GM21390 (cell line): ENCODE results near the gene MKRN1.
A peak's percentile ranks its signal among the peaks of the same experiment; 100 is the strongest.
"Not testable (repeated sequence)": the region's sequence is repeated elsewhere in the genome, so short reads cannot be mapped to it uniquely, and the experiment has no call there.

Experiments used
- ATAC-seq: cut with Tn5 transposase; IDR thresholded peaks from one replicate; pipeline ENCODE4 v1.9.1; 2021; ENCODE audit not compliant: unreplicated experiment

The MKRN1 gene

DNA sequence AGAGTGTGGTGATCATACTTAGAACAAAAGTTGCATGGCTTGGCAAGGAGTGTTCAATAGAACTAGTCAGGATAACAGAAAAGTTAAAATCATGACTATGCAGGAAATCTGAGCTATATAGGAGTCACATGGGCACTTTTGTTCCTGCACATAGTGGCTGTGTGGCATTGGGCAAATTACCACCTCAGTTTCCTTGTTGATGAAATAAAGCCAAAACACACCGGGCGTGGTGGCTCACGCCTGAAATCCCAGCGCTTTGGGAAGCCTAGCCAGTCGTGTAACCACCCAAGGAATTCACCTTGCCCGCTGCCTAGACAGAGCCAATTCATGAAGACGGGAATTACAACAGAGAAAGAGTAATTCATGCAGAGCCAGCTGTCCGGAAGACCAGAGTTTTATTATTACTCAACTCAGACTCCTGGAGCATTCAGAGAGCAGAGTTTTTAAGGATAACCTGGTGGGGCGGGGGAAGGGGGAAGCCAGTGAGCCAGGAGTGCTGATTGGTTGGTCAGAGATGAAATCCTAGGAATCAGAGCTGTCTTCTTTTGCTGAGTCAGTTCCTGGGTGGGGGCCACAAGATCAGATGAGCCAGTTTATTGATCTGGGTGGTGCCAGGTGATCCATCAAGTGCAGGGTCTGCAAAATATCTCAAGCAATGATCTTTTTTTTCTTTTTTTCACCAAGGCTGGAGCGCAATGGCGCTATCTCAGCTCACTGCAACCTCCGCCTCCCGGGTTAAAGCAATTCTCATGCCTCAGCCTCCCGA lies 6.4 kb upstream of the MKRN1 start:
- no peak for ATAC-seq

DNA sequence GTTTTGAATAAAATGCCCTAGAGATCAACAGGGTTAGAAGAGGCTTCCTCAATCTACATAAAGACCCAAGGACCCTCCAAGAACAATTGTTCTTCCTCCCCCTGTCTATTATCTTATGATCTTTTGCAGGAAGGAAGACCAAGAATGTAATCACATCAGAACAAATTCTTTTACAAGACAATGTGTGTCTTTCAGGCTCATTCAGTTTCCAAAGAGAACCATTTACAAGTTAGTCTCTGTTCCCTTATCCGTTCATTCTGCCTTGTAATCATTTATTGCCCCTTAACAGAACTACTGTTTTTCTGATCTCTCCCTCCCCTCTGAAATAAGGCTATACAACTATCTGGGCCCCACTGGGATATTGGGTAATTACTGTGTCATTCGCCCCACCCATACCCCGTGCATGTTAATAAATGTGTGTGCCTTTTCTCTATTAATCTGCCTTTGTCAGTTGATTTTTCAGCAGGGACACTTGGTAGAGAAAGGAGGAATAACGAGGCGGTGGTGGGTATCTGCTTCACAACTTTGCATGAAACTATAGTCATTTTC lies 5.7 kb upstream of the MKRN1 start:
- ATAC-seq: no peak

- ATAC-seq: no peak
These were observed 5.2 kb upstream of the MKRN1 start for GRCh38 chr7:140484479-140484878.

- ATAC-seq: no peak
These were observed 407 bp upstream of the MKRN1 start for GRCh38 chr7:140479739-140480084.

- peak; percentile 12 for ATAC-seq
These were observed 851 bp downstream of the MKRN1 start for GRCh38 chr7:140478246-140479061.

DNA sequence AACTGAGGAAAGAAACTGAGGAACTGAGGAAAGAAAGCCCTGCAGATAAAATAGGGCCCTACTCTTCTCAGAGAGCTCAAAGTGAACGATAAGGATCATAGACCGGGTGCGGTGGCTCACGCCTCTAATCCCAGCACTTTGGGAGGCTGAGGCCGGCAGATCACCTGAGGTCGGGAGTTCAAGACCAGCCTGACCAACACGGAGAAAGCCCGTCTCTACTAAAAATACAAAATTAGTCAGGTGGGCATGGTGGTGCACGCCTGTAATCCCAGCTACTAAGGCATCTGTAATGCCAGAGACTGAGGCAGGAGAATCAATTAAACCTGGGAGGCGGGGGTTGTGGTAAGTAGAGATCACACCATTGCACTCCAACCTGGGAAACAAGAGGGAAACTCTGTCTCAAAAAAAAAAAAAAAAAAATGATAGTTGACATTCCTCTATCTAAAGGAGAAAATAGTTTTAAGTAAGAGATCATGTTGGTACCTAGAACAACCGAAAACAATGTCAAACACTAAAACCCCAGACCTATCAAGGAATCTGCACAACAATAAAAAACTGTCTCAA lies 2.5 kb downstream of the MKRN1 start:
- no peak for ATAC-seq

DNA sequence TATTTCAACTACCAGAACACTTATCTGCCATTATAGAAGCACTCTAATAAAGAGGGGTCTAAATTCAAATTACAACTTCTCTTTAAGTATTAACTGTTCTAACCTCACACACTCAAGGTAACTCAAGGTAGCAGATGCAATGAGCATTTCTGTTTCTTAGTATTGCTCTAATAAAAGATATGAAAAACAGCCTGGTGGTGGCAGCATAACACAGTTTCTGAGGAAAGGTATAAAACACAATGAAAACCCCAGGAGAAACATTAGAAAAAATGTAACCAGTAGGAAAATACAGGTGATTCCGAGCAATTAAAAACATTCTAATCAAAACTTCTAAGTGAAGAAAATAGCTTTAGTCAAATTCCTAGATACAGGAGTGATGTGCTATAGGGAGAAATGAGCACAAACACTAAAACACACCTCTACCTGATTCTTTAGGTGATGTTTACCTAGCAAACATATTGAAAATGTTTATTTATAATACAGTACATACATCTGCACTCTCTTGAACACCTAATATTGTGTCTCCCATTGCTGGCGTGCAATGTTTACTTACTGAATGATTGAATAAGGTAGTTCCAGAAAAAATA lies 3.5 kb downstream of the MKRN1 start:
- ATAC-seq: no peak

GRCh38 chr7:140463111-140463510 lies 16.2 kb downstream of the MKRN1 start:
- ATAC-seq: no peak

DNA sequence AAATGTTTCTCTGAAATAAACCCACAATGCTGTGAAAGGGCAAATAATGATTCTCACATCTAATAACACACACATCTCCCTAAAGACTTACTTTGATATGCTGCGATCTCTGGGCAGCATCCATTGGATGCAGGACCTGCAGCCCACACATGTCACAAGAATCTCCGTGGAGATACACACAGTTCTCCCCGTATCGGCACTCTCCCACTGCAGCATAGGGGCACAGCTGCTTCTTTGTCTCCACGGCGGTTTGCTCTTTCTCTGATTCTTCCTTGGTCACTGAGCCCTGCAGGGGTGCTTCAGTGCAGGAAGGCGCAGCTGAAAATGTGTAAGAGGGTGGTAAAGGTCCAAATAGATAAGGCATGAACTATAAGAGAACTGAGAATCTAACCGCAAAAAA lies 20.4 kb downstream of the MKRN1 start:
- no peak for ATAC-seq

DNA sequence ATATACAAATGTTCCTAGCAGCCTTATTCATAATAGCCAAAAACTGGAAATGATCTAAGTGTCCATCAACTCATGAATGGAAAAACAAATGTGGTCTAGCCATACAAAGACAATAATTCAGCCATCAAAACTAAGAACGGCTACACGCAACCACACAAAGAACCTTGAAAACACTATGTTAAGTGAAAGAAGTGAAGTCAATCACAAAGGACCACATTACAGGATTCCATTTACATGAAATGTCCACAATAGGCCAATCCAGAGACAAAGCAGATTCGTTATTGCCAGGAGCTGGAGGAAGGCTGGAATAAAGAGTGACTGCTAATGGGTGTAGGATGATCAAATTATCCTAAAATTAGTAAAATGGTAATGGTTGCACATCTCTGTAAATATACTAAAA lies 21.1 kb downstream of the MKRN1 start:
- no peak for ATAC-seq

DNA sequence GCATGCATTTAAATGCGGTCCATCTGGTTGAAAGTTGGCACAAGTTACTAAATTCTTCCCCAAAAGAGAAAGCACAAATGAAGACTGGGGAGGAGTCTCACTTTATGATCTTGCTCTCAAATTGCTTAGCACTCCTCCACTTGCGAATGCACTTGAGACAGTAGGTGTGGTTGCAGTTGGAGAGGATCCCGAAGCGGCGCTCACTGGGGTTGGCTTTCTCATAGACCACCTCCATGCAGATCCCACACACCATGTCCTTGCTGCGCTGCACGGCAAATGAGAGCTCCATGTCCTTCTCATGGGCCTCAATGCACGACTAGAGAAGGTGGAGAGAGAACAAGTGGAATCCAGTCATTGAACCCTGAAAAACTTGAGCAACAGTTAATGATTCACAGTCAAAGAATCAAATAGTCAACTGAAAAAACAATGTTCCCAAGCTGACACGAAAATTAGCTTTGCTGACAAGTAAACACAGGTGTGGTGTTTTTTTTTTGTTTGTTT lies 22.7 kb downstream of the MKRN1 start:
- ATAC-seq: no peak

DNA sequence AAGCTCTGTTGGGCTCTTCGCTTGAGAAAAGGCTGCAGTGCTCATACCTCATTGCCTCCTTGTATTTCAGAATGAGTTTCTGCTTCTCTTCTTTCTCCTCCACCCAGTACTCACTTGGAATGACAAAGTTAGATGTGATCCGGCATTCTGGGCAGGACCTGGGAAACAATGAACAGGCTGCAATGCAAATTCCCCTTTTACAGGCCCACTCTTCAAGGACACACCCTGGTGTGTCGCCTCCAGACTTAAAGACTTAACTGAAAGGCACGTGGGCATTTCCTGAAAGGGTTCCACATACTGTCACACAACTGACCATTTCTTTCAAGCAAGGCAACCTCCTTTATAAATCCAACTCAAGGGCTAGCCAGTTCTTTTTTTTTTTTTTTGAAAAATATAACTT lies 23.6 kb downstream of the MKRN1 start:
- ATAC-seq: no peak

DNA sequence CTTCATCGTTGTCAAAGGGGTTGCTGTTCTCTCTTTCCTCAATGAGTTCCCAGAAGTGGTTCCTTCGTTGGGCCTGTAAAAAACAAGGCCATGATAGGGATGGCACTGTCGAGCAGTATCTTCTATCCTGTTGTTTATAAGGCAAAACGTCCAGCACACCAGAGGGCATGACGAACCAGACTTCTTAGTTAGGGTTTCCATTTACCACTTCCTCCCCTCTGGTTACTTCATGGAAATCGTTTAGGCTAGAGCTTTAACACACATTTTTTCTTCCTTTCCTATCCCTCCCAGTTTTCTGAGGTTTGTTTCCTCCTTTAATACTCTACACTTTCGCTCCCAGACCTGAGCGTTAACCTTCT lies 24.7 kb downstream of the MKRN1 start:
- ATAC-seq: no peak

GRCh38 chr7:140453785-140454656 lies 25.3 kb downstream of the MKRN1 start:
- not testable (repeated sequence) for ATAC-seq

DNA sequence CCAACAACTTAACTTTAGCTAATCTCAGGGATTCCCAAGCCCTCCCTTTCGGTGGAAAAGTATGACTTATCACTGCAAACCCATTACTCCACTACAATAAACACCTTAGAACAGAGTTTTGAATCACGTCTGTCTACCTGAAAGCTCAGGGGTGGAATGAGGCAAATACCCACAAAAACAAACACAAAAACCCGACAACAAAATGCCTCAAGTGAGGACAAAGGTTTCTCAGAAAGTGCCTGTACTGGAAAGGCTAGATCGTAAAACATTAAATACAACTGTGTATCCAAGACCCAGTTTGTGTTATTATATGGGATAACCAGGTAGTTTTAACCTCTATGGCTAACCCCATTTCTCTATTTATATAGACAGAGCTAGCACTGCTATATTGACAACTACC lies 26.0 kb downstream of the MKRN1 start:
- ATAC-seq: no peak

- ATAC-seq: no peak
These were observed 27.6 kb downstream of the MKRN1 start for GRCh38 chr7:140451716-140452115.

DNA sequence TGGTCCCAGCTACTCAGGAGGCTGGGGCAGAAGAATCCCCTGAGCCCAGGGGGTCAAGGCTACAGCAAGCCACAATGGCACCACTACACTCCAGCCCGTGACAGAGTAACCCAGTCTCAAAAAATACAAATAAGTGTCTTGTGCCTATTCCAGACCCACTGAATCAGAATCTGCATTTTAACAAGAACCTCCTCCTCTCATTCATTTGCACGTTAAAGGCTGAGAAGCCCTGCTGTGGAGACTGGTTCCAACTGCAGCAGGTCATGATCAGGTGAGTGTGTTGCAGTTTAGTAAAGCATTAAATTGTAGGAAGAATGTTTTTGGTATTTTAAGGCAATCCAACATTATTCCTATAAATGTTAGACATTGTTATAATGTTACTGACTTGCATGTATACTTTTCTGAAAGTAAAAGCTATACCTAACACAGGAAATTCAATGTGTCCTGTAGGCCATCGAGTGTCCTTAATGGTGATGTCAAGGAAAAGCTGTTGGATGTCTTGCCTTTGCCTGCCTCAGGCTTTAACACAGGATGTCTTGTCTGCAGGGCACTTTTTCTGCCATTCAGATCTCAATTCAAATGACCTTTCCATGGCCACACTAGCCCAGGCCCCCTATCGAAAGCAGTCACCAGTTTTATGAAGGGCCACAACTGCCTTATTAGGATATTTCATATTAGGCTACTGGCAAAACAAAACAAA lies 30.4 kb downstream of the MKRN1 start:
- no peak for ATAC-seq

- ATAC-seq: no peak
These were observed 31.5 kb downstream of the MKRN1 start for GRCh38 chr7:140447841-140448240.

GRCh38 chr7:140446467-140446866 lies 32.8 kb downstream of the MKRN1 start:
- ATAC-seq: no peak

GRCh38 chr7:140441519-140441918 lies 37.8 kb downstream of the MKRN1 start:
- ATAC-seq: no peak
